Fibroblast of lung (primary cell): Measurements from ENCODE around the gene RBM41. TPM values are rescaled to one million over a fixed set of nuclear protein-coding genes. Genes with fewer than 3 reads are reported as not detected.
"Not testable (repeated sequence)": the region's sequence is repeated elsewhere in the genome, so short reads cannot be mapped to it uniquely, and the experiment has no call there.

Source experiments
- DNase-seq, 2 donors: peaks; one replicate each; pipeline versions ENCODE4 v3.0.0 to v3.0.0-alpha.2; 2010; ENCODE audit warnings: low read depth in 2 of 2
- H2AFZ ChIP-seq: 2 replicates; pipeline ENCODE4 v1.5.1; 2012; ENCODE audit warnings: low read length, control low read depth, inconsistent platforms
- H3K27ac ChIP-seq: 2 replicates; pipeline ENCODE4 v1.5.1; 2011; ENCODE audit warnings: low read length, control low read depth; ENCODE audit not compliant: insufficient read depth
- H3K27me3 ChIP-seq: 2 replicates; pipeline ENCODE4 v1.5.1; 2011; ENCODE audit warnings: mild to moderate bottlenecking, low read length; ENCODE audit not compliant: control insufficient read depth, insufficient read depth
- H3K36me3 ChIP-seq: 2 replicates; pipeline ENCODE4 v1.5.1; 2011; ENCODE audit warnings: low read length; ENCODE audit not compliant: control insufficient read depth, insufficient read depth
- H3K4me1 ChIP-seq: 2 replicates; pipeline ENCODE4 v1.5.1; 2011; ENCODE audit warnings: low read length; ENCODE audit not compliant: control insufficient read depth, insufficient read depth; ENCODE audit errors: extremely low read depth
- H3K4me2 ChIP-seq: 2 replicates; pipeline ENCODE4 v1.5.1; 2011; ENCODE audit warnings: low read length, control low read depth; ENCODE audit not compliant: insufficient read depth; ENCODE audit errors: extremely low read depth
- H3K4me3 ChIP-seq, 4 experiments: fragments of 200-600 bp in 1 of 4; sonication (generic) in 1 of 4; replicated peaks in 1 of 4; 2 replicates each; pipeline ENCODE4 v1.5.1; 2011 to 2016; ENCODE audit warnings: low read length in 4 of 4, low read depth in 3 of 4, mild to moderate bottlenecking in 3 of 4, control low read depth in 2 of 4, inconsistent platforms in 1 of 4, mixed read lengths in 1 of 4; ENCODE audit not compliant: insufficient read depth in 1 of 4; ENCODE audit errors: control extremely low read depth in 1 of 4
- H3K79me2 ChIP-seq: 2 replicates; pipeline ENCODE4 v1.5.1; 2012; ENCODE audit warnings: mild to moderate bottlenecking, low read length, inconsistent platforms; ENCODE audit not compliant: control insufficient read depth, insufficient read depth
- H3K9ac ChIP-seq: 2 replicates; pipeline ENCODE4 v1.5.1; 2011; ENCODE audit warnings: mild to moderate bottlenecking, low read length, control low read depth; ENCODE audit not compliant: insufficient read depth
- H3K9me3 ChIP-seq: 2 replicates; pipeline ENCODE4 v1.5.1; 2012; ENCODE audit warnings: low read depth, low read length; ENCODE audit not compliant: control insufficient read depth, insufficient read depth
- H4K20me1 ChIP-seq: 2 replicates; pipeline ENCODE4 v1.5.1; 2011; ENCODE audit warnings: low read length; ENCODE audit not compliant: control insufficient read depth, insufficient read depth; ENCODE audit errors: extremely low read depth
- CTCF ChIP-seq, 2 donors: IDR thresholded peaks in 1 of 2; conservative IDR thresholded peaks in 1 of 2; 1 replicate in 1 of 2; 2 replicates in 1 of 2; pipeline ENCODE4 v1.5.1; 2011 to 2012; ENCODE audit warnings: low read length in 2 of 2, control low read depth in 1 of 2, inconsistent platforms in 1 of 2, low read depth in 1 of 2, mild to moderate bottlenecking in 1 of 2
- polyA plus RNA-seq, 2 donors: library from polyadenylated mRNA; depleted of rRNA in 1 of 2; stranded (reverse) in 1 of 2; unstranded in 1 of 2; fragments of >200 nt; gene quantifications; 2 replicates each; pipeline ENCODE4 v1.2.1, GENCODE V29; 2011 to 2012; ENCODE audit warnings: missing spikeins in 1 of 2
- total RNA-seq: library from RNA; depleted of rRNA; stranded (reverse); fragments of >200 nt; gene quantifications from 2 replicates; pipeline ENCODE4 v1.2.1, GENCODE V29; 2014

The RBM41 gene
- total and polyA plus RNA-seq, 2 donors (not counting 1 experiment from before 2014, with no cell fraction given): 9.1 to 13.2 TPM

GRCh38 chrX:107157618-107158017 lies 39.0 kb upstream of the RBM41 start:
- not testable (repeated sequence) for H3K4me2 ChIP-seq, H4K20me1 ChIP-seq, H2AFZ ChIP-seq, H3K4me1 ChIP-seq, H3K79me2 ChIP-seq, H3K27me3 ChIP-seq, DNase-seq, H3K9ac ChIP-seq, H3K36me3 ChIP-seq, H3K27ac ChIP-seq, H3K9me3 ChIP-seq, H3K4me3 ChIP-seq

- H3K79me2 ChIP-seq, H3K36me3 ChIP-seq, H2AFZ ChIP-seq, H3K27ac ChIP-seq, H3K4me1 ChIP-seq, H3K9me3 ChIP-seq, DNase-seq, H3K4me2 ChIP-seq, H3K4me3 ChIP-seq, H4K20me1 ChIP-seq, H3K27me3 ChIP-seq, H3K9ac ChIP-seq: not testable (repeated sequence)
These were observed 37.2 kb upstream of the RBM41 start for GRCh38 chrX:107155621-107156430.

GRCh38 chrX:107154787-107155620 lies 36.4 kb upstream of the RBM41 start:
- no peak overlapping the region for H3K4me3 ChIP-seq
- H3K27me3 ChIP-seq: no peaks in the 10 kb centered on the region
- no peaks in the 10 kb centered on the region for H3K9me3 ChIP-seq
- H3K79me2 ChIP-seq: no peaks in the 10 kb centered on the region
- H4K20me1 ChIP-seq: no peaks in the 10 kb centered on the region
- H3K27ac ChIP-seq: no peak overlapping the region
- H3K4me2 ChIP-seq: no peak overlapping the region
- DNase-seq: peak; percentile 5 to 48
- H2AFZ ChIP-seq: no peak overlapping the region
- H3K9ac ChIP-seq: no peak overlapping the region
- no peaks in the 10 kb centered on the region for H3K36me3 ChIP-seq
- H3K4me1 ChIP-seq: no peaks in the 10 kb centered on the region
- no peak for TF ChIP-seq CTCF (conservative IDR thresholded peaks at IDR 0.05 in 1 of 2, IDR thresholded peaks at IDR 0.05 in 1 of 2; ENCODE audit: low read depth in 1 of 2, low read length in 2 of 2)

GRCh38 chrX:107153005-107153404 lies 34.4 kb upstream of the RBM41 start:
- TF ChIP-seq CTCF (conservative IDR thresholded peaks at IDR 0.05 in 1 of 2, IDR thresholded peaks at IDR 0.05 in 1 of 2; ENCODE audit: low read depth in 1 of 2, low read length in 2 of 2): no peak
- Histone ChIP-seq H3K27me3 (no peaks in the 10 kb centered on the region), H3K9me3 (no peaks in the 10 kb centered on the region), H3K4me1 (no peaks in the 10 kb centered on the region), H3K4me2 (no peak overlapping the region), H3K79me2 (no peaks in the 10 kb centered on the region), H2AFZ (no peak overlapping the region), H4K20me1 (no peaks in the 10 kb centered on the region), H3K4me3 (no peak overlapping the region), H3K36me3 (no peaks in the 10 kb centered on the region), H3K27ac (no peak overlapping the region), H3K9ac (no peak overlapping the region)
- DNase-seq: no peak
